H9 (cell line): ENCODE results near the gene RNU7-1. TPM values are rescaled to one million over a fixed set of nuclear protein-coding genes. Genes with fewer than 3 reads are reported as not detected.

ENCODE experiments used
- DNase-seq: peaks from one replicate; pipeline ENCODE4 v3.0.0-alpha.2; 2017
- H2AFZ ChIP-seq: one replicate; pipeline ENCODE4 v1.6.1; 2013; ENCODE audit warnings: mild to moderate bottlenecking, low read length, control low read depth, moderate library complexity
- H2AK5ac ChIP-seq: 2 replicates; pipeline ENCODE4 v1.6.1; 2013; ENCODE audit warnings: low read length, control low read depth, mixed read lengths; ENCODE audit not compliant: insufficient read length
- H2BK120ac ChIP-seq: one replicate; pipeline ENCODE4 v1.6.1; 2013; ENCODE audit warnings: low read depth, mild to moderate bottlenecking, low read length, control low read depth, inconsistent platforms; ENCODE audit not compliant: poor library complexity, severe bottlenecking
- H2BK12ac ChIP-seq: 2 replicates; pipeline ENCODE4 v1.6.1; 2013; ENCODE audit warnings: low read length, control low read depth, mixed read lengths, low read depth; ENCODE audit not compliant: insufficient read length
- H2BK15ac ChIP-seq: 2 replicates; pipeline ENCODE4 v1.6.1; 2013; ENCODE audit warnings: low read depth, low read length, control low read depth
- H2BK20ac ChIP-seq: one replicate; pipeline ENCODE4 v1.6.1; 2013; ENCODE audit warnings: low read depth, mild to moderate bottlenecking, low read length, control low read depth, inconsistent platforms; ENCODE audit not compliant: poor library complexity, severe bottlenecking
- H2BK5ac ChIP-seq: 2 replicates; pipeline ENCODE4 v1.6.1; 2013; ENCODE audit warnings: low read length, control low read depth, mixed read lengths; ENCODE audit not compliant: insufficient read length
- H3K14ac ChIP-seq: 2 replicates; pipeline ENCODE4 v1.6.1; 2013; ENCODE audit warnings: low read length, control low read depth; ENCODE audit not compliant: insufficient read depth
- H3K18ac ChIP-seq: 2 replicates; pipeline ENCODE4 v1.6.1; 2013; ENCODE audit warnings: low read depth, mild to moderate bottlenecking, mixed read lengths, low read length, control low read depth; ENCODE audit not compliant: insufficient read length
- H3K23ac ChIP-seq: 2 replicates; pipeline ENCODE4 v1.6.1; 2013; ENCODE audit warnings: low read length, control low read depth, mixed read lengths, low read depth; ENCODE audit not compliant: insufficient read length
- H3K23me2 ChIP-seq: 2 replicates; pipeline ENCODE4 v1.6.1; 2013; ENCODE audit warnings: low read depth, mild to moderate bottlenecking, mixed read lengths, low read length, control low read depth; ENCODE audit not compliant: insufficient read length, poor library complexity, severe bottlenecking
- H3K27ac ChIP-seq: 2 replicates; pipeline ENCODE4 v1.5.1; 2013; ENCODE audit warnings: low read length, control low read depth, mixed read lengths, low read depth; ENCODE audit not compliant: insufficient read length
- H3K27me3 ChIP-seq: 2 replicates; pipeline ENCODE4 v1.6.1; 2013; ENCODE audit warnings: low read length, control low read depth, inconsistent platforms; ENCODE audit not compliant: insufficient read depth
- H3K4ac ChIP-seq: 2 replicates; pipeline ENCODE4 v1.6.1; 2013; ENCODE audit warnings: low read depth, mild to moderate bottlenecking, control low read depth, inconsistent platforms, low read length, moderate library complexity
- H3K4me1 ChIP-seq: 2 replicates; pipeline ENCODE4 v1.6.1; 2013; ENCODE audit warnings: low read length, control low read depth, inconsistent platforms; ENCODE audit not compliant: insufficient read depth
- H3K4me2 ChIP-seq: 2 replicates; pipeline ENCODE4 v1.6.1; 2013; ENCODE audit warnings: low read length, control low read depth, mixed read lengths; ENCODE audit not compliant: insufficient read length, insufficient read depth
- H3K56ac ChIP-seq: 2 replicates; pipeline ENCODE4 v1.6.1; 2013; ENCODE audit warnings: low read depth, mild to moderate bottlenecking, mixed read lengths, low read length, control low read depth; ENCODE audit not compliant: insufficient read length
- H3K79me1 ChIP-seq: 2 replicates; pipeline ENCODE4 v1.6.1; 2013; ENCODE audit warnings: low read depth, mild to moderate bottlenecking, moderate library complexity, low read length, control low read depth, inconsistent platforms; ENCODE audit not compliant: insufficient read depth, poor library complexity, severe bottlenecking
- H3K79me2 ChIP-seq: 2 replicates; pipeline ENCODE4 v1.6.1; 2013; ENCODE audit warnings: low read length, control low read depth, inconsistent platforms; ENCODE audit not compliant: insufficient read depth
- H3K9ac ChIP-seq: 2 replicates; pipeline ENCODE4 v1.6.1; 2013; ENCODE audit warnings: low read length, control low read depth, mixed read lengths; ENCODE audit not compliant: insufficient read length; ENCODE audit errors: extremely low read depth
- H3K9me3 ChIP-seq: one replicate; pipeline ENCODE4 v1.6.1; 2013; ENCODE audit warnings: low read depth, low read length, inconsistent platforms; ENCODE audit not compliant: control insufficient read depth
- H3T11ph ChIP-seq: one replicate; pipeline ENCODE4 v1.6.1; 2013; ENCODE audit warnings: mild to moderate bottlenecking, low read length, control low read depth, inconsistent platforms
- H4K20me1 ChIP-seq: one replicate; pipeline ENCODE4 v1.6.1; 2013; ENCODE audit not compliant: control insufficient read depth, insufficient read length, insufficient read depth
- H4K5ac ChIP-seq: 2 replicates; pipeline ENCODE4 v1.6.1; 2013; ENCODE audit warnings: low read depth, mild to moderate bottlenecking, mixed read lengths, low read length, control low read depth; ENCODE audit not compliant: insufficient read length
- H4K8ac ChIP-seq: replicated peaks from 2 replicates; pipeline ENCODE4 v1.6.1; 2013; ENCODE audit warnings: low read length, control low read depth, mixed read lengths, low read depth; ENCODE audit not compliant: insufficient read length
- H4K91ac ChIP-seq: 2 replicates; pipeline ENCODE4 v1.6.1; 2013; ENCODE audit warnings: low read depth, mild to moderate bottlenecking, moderate library complexity, mixed read lengths, low read length, control low read depth; ENCODE audit not compliant: insufficient read length
- H3K27ac Mint-ChIP-seq, 3 experiments: 2 replicates in 2 of 3; 3 replicates in 1 of 3; pipeline ENCODE4 v1.8.0; 2020 to 2021; ENCODE audit warnings: mixed read lengths in 3 of 3, mild to moderate bottlenecking in 1 of 3, moderate library complexity in 1 of 3
- H3K27me3 Mint-ChIP-seq: 2 replicates; pipeline ENCODE4 v1.8.0; 2021; ENCODE audit warnings: low read depth, mild to moderate bottlenecking, moderate library complexity, mixed read lengths
- H3K36me3 Mint-ChIP-seq, 3 experiments: 2 replicates in 2 of 3; 3 replicates in 1 of 3; pipeline ENCODE4 v1.8.0; 2020 to 2021; ENCODE audit warnings: low read depth in 3 of 3, mixed read lengths in 3 of 3; ENCODE audit not compliant: insufficient read depth in 1 of 3
- H3K4me1 Mint-ChIP-seq, 2 experiments: 2 replicates each; pipeline ENCODE4 v1.8.0; 2020; ENCODE audit warnings: mixed read lengths in 2 of 2
- H3K4me3 Mint-ChIP-seq, 2 experiments: 2 replicates in 1 of 2; 3 replicates in 1 of 2; pipeline ENCODE4 v1.8.0; 2020 to 2021; ENCODE audit warnings: mild to moderate bottlenecking in 2 of 2, mixed read lengths in 2 of 2, moderate library complexity in 1 of 2
- H3K9me3 Mint-ChIP-seq, 2 experiments: 2 replicates in 1 of 2; 3 replicates in 1 of 2; pipeline ENCODE4 v1.8.0; 2020; ENCODE audit warnings: mild to moderate bottlenecking in 2 of 2, mixed read lengths in 2 of 2, moderate library complexity in 1 of 2
- WGBS: extraction: QIAGEN DNeasy Blood & Tissue Kit; methylation state at CpG from one replicate; pipeline ENCODE4 v1.1.7; 2013; ENCODE audit warnings: missing lambda C conversion rate, low lambda C conversion rate, mixed read lengths; ENCODE audit not compliant: insufficient read length; ENCODE audit errors: extremely low coverage; 5-methylcytosine and 5-hydroxymethylcytosine counted together
- total RNA-seq: library from RNA; stranded (reverse); gene quantifications from 2 replicates; pipeline ENCODE4 v1.2.1, GENCODE V29; 2021
- TF ChIP-seq, protein P1 (sequence below): fragments of 200-600 bp; sonication (generic); conservative IDR thresholded peaks from 3 replicates; pipeline ENCODE4 v1.8.0; 2021; ENCODE audit warnings: antibody characterized with exemption, mild to moderate bottlenecking

The RNU7-1 gene
- total RNA-seq, 1 experiment from 2014 or later, result not detected

DNA sequence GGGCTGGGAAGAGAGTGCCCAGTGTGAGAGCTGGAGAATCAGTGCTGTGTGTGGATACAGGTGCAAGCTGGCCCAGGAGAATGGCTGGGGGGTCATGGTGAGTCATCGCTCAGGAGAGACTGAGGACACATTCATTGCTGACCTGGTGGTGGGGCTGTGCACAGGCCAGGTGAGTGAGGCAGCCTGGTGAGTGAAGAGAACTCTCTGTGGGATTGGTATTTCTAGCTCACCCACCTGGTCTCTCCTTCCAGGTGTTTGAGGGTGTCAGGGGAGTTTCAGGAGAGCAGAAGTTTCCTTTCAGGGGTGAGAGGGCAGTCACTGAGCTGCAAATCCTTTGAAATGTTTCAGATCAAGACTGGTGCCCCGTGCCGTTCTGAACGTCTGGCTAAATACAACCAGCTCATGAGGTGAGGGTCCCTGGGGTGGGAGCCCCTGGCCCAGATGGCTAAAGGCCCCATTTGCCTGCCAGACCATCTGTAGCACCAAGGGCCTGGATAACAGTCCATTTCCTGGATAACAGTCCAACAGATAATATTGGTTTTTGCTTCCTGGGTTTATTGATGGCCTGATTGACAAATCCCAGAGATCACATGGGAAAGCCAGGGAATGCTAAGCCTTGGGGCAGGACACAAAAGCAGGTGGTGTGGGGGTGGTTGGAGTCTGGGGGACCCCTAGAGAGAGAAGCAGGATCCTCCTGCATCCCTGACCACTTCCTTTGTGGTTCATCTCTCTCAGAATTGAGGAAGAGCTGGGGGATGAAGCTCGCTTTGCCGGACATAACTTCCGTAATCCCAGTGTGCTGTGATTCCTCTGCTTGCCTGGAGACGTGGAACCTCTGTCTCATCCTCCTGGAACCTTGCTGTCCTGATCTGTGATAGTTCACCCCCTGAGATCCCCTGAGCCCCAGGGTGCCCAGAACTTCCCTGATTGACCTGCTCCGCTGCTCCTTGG is 21.3 kb upstream of the RNU7-1 start:
- DNase-seq, result no peak
- Mint-ChIP-seq H3K27ac (peak overlapping the region; percentile 76 to 94 (median 85); a peak in 5 of 7 replicates), H3K27me3 (peaks cover 1% of the 10 kb centered on the region; the same call in 1 of the 2 replicates), H3K9me3 (peaks cover 0 to 2% of the 10 kb centered on the region in 2 experiments; a peak in 1 of 5 replicates), H3K36me3 (peaks cover 29 to 53% (median 52%) of the 10 kb centered on the region in 3 experiments), H3K4me3 (no peak overlapping the region; a peak in 1 of 5 replicates), H3K4me1 (peaks cover 44 to 49% of the 10 kb centered on the region in 2 experiments)
- no peak overlapping the region for H4K91ac ChIP-seq
- H3K9ac ChIP-seq, result no peak overlapping the region
- peaks cover 18% of the 10 kb centered on the region for H3K23me2 ChIP-seq
- H3K4me1 ChIP-seq, result peaks cover 3% of the 10 kb centered on the region; the same call in 1 of the 2 replicates
- no peak overlapping the region for H3K56ac ChIP-seq
- TF ChIP-seq, protein P1, sequence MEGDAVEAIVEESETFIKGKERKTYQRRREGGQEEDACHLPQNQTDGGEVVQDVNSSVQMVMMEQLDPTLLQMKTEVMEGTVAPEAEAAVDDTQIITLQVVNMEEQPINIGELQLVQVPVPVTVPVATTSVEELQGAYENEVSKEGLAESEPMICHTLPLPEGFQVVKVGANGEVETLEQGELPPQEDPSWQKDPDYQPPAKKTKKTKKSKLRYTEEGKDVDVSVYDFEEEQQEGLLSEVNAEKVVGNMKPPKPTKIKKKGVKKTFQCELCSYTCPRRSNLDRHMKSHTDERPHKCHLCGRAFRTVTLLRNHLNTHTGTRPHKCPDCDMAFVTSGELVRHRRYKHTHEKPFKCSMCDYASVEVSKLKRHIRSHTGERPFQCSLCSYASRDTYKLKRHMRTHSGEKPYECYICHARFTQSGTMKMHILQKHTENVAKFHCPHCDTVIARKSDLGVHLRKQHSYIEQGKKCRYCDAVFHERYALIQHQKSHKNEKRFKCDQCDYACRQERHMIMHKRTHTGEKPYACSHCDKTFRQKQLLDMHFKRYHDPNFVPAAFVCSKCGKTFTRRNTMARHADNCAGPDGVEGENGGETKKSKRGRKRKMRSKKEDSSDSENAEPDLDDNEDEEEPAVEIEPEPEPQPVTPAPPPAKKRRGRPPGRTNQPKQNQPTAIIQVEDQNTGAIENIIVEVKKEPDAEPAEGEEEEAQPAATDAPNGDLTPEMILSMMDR, result no peak
- H3K27me3 ChIP-seq, result no peaks in the 10 kb centered on the region
- H3K4ac ChIP-seq, result no peak overlapping the region
- H3K14ac ChIP-seq, result no peak overlapping the region
- no peak overlapping the region for H4K8ac ChIP-seq
- H4K5ac ChIP-seq, result no peak overlapping the region
- H2BK20ac ChIP-seq, result no peak overlapping the region
- no peaks in the 10 kb centered on the region for H3K79me2 ChIP-seq
- H3K23ac ChIP-seq, result no peak overlapping the region
- H3K27ac ChIP-seq, result no peak overlapping the region
- H3K9me3 ChIP-seq, result no peaks in the 10 kb centered on the region
- no peaks in the 10 kb centered on the region for H3K79me1 ChIP-seq
- H2BK15ac ChIP-seq, result no peak overlapping the region
- no peak overlapping the region for H3K18ac ChIP-seq
- H2BK12ac ChIP-seq, result no peak overlapping the region
- no peaks in the 10 kb centered on the region for H4K20me1 ChIP-seq
- no peak overlapping the region for H2AFZ ChIP-seq
- H3T11ph ChIP-seq, result no peak overlapping the region
- WGBS, result no CpG with 5 or more reads among the region's 9 CpGs
- H3K4me2 ChIP-seq, result no peak overlapping the region
- H2BK5ac ChIP-seq, result no peak overlapping the region
- H2AK5ac ChIP-seq, result no peak overlapping the region
- no peak overlapping the region for H2BK120ac ChIP-seq
